NT2/D1 (cell line): ENCODE data around the gene PTPRK.

Experiments
- DNase-seq: peaks from one replicate; pipeline ENCODE4 v3.0.0-alpha.2; 2011; ENCODE audit warnings: low read depth, low spot score
- H3K27me3 ChIP-seq: 2 replicates; pipeline ENCODE4 v1.6.0; 2011; ENCODE audit warnings: mild to moderate bottlenecking; ENCODE audit not compliant: insufficient read length, insufficient read depth
- H3K36me3 ChIP-seq: 2 replicates; pipeline ENCODE4 v1.6.1; 2011; ENCODE audit warnings: mild to moderate bottlenecking, low read length, mixed read lengths; ENCODE audit not compliant: insufficient read depth, insufficient read length
- H3K4me1 ChIP-seq: 2 replicates; pipeline ENCODE4 v1.5.1; 2011; ENCODE audit not compliant: insufficient read depth, insufficient read length
- H3K4me3 ChIP-seq: 2 replicates; pipeline ENCODE4 v1.5.1; 2011; ENCODE audit warnings: low read depth; ENCODE audit not compliant: insufficient read length
- H3K9ac ChIP-seq: 2 replicates; pipeline ENCODE4 v1.6.0; 2011; ENCODE audit warnings: low read depth; ENCODE audit not compliant: insufficient read length
- H3K9me3 ChIP-seq: 2 replicates; pipeline ENCODE4 v1.5.1; 2011; ENCODE audit warnings: mild to moderate bottlenecking, low read length; ENCODE audit not compliant: insufficient read depth
- SUZ12 ChIP-seq: IDR thresholded peaks from 2 replicates; pipeline ENCODE4 v1.6.1; 2011; ENCODE audit not compliant: insufficient read length, insufficient read depth; ENCODE audit errors: extremely low read depth
- YY1 ChIP-seq: IDR thresholded peaks from 2 replicates; pipeline ENCODE4 v1.6.1; 2011; ENCODE audit not compliant: insufficient read length, insufficient read depth
- ZNF274 ChIP-seq: IDR thresholded peaks from 2 replicates; pipeline ENCODE4 v1.6.1; 2011; ENCODE audit warnings: mild to moderate bottlenecking, low read depth, low read length

The PTPRK gene

DNA sequence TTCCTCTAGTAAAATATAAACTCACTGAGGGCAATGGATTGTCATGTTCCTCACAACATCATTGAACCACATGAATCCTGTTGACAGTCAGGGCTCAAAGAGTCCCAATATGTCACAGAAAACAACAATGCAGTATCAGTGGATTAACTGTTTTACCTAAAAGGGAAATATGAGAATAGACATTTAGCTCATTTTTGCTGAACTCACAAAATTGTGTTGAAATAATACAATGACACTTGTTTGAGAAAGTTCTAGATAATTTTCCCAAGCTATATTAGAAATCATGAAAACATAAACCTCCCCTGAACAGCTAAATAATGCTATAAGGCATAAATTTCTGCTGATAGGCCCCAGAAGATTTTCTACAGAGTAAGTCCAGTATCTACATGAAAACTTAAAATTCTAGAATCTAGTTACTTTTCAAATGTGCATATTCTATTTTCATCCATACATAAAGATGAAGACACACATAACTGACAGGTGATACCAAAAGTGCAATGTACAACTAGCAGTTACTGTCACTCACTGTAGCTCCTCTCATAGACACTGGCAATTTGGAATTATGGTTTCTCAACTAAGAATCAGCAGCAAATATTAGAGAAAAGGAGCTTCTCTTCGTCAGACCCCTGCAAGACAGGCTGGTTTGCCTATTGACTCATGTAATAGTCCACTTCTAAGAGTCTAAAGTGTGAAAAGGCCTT lies 269.9 kb downstream of the PTPRK start:
- Histone ChIP-seq H3K4me3 (no peak overlapping the region), H3K27me3 (no peaks in the 10 kb centered on the region), H3K36me3 (no peaks in the 10 kb centered on the region), H3K9me3 (no peaks in the 10 kb centered on the region), H3K9ac (no peak overlapping the region), H3K4me1 (no peaks in the 10 kb centered on the region)
- no peak for TF ChIP-seq ZNF274
- no peak for TF ChIP-seq SUZ12
- no peak for TF ChIP-seq YY1
- no peak for DNase-seq

DNA sequence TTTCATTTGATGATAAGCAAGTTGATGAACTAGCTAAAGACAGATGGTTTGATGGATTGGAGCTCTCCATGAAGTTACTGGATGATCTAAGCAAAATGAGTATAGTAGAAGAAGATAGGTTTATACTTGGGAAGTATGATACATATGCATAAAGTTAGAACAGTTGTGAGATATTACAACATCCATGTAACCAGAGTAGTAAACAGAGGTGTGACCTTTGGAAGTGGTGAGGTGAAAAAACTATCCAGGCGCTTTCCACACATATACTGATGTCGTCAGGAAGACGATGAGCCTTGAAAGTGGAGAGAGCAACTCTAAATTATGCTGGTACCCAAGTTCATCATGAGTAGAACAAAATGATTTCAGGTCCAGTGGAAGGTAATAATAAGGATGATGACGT lies 271.0 kb downstream of the PTPRK start:
- Histone ChIP-seq H3K36me3 (no peaks in the 10 kb centered on the region), H3K9me3 (no peaks in the 10 kb centered on the region), H3K4me1 (no peaks in the 10 kb centered on the region), H3K27me3 (no peaks in the 10 kb centered on the region), H3K4me3 (no peak overlapping the region), H3K9ac (no peak overlapping the region)
- DNase-seq, result no peak
- TF ChIP-seq ZNF274 (no peak), YY1 (no peak), SUZ12 (no peak)

DNA sequence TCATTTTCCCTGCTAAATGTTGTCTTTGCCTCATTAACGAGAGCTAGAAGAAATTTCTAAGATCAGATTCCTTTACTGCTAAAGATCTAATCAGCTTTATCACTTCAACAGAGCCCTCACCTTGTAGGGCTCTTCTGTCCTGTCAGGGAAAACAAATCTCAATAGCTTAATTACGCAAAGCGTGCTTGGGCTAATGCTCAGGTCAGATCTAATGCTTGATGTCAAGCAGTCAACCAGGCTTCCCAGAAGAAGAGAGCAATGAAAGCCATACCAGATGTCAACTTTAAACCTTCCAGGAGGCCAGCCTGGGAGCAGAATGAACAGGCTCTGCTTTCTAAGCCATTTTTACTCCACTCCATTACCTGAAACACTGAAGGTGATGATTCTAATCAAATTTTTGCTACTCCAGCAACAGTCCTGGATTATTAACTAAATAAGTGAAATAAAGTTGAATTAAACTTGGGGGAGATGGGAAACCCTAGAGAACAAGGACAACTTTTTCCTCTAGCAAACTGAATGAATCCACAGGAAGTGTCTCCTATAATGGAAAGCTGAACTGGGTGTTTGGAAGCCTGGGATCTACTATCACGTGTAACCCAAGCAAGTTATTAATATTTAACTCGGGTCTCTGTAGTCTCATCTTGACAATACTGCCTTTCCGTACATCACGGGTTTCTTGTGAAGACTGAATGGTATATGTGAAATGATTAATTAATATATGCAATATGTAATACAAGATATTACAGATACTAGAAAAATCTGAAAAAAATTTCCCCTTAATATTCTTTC lies 273.7 kb downstream of the PTPRK start:
- H3K9me3 ChIP-seq, result no peaks in the 10 kb centered on the region
- H3K4me1 ChIP-seq, result no peaks in the 10 kb centered on the region
- H3K4me3 ChIP-seq, result no peak overlapping the region
- no peak for DNase-seq
- TF ChIP-seq ZNF274, result no peak
- TF ChIP-seq SUZ12, result no peak
- no peak for TF ChIP-seq YY1
- H3K27me3 ChIP-seq, result no peaks in the 10 kb centered on the region
- H3K9ac ChIP-seq, result no peak overlapping the region
- H3K36me3 ChIP-seq, result no peaks in the 10 kb centered on the region

DNA sequence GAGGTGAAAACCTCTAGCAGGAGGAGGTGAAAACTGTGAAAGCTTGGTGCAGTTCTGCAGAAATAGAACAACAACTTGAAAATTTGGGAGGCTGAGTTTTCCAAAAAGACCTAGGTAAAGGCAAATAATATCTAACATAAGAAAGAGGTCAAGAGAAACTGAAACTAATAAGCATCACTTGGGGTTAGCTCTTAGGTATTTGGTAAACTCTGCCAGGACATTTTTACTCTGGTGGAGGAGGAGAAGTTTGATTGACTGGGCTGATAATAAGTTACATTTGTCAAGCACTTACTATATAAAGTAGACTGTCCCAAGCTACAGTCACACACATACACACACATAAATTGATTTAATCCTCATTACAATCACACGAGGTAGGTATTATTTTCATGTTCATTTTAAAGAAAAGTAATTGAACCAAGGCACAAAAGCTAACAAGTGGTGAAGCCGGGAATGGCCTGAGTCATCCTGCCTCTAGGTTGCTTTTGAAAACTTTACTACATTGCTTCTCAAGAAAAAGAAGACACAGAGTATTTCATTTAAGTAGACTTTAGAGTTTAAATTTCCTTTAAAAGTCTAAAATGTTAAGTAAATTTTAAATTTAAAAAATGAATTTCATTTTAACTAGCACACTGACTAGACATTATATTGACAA lies 275.5 kb downstream of the PTPRK start:
- Histone ChIP-seq H3K36me3 (no peaks in the 10 kb centered on the region), H3K27me3 (no peaks in the 10 kb centered on the region), H3K4me3 (no peak overlapping the region), H3K4me1 (no peaks in the 10 kb centered on the region), H3K9ac (no peak overlapping the region), H3K9me3 (no peaks in the 10 kb centered on the region)
- DNase-seq, result no peak
- TF ChIP-seq ZNF274 (no peak), YY1 (no peak)

DNA sequence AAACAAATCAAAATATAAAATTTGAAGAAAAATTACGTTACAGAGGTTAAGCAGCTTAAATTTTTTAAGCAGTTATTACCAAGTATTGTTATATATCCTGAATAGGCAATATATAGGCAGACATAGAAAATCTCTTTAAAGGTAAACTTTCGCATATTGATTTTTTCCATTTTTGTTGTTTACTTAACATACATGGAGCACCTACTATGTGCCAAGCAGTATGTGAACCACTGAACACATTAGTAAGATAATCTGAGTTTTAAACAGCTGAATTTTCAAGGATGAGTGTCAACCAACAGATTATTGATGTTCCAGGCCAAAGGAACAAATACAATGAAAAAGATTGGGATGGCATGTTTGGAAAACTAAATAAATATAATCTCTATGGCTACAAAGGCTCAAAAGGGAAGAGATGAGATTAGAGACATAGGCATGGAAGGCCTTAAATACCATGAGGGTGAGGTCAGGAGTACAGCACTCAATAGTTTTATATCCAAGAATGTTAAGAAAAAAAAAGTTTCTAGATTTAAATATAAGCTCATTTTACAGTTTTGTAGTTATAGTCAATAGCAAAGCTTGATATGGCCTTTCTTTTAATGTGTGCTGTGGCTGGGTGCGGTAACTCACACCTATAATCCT lies 277.5 kb downstream of the PTPRK start:
- Histone ChIP-seq H3K36me3 (no peaks in the 10 kb centered on the region), H3K4me1 (no peaks in the 10 kb centered on the region), H3K9me3 (no peaks in the 10 kb centered on the region), H3K9ac (no peak overlapping the region), H3K4me3 (no peak overlapping the region), H3K27me3 (no peaks in the 10 kb centered on the region)
- TF ChIP-seq ZNF274 (no peak), YY1 (no peak), SUZ12 (no peak)
- DNase-seq, result no peak

DNA sequence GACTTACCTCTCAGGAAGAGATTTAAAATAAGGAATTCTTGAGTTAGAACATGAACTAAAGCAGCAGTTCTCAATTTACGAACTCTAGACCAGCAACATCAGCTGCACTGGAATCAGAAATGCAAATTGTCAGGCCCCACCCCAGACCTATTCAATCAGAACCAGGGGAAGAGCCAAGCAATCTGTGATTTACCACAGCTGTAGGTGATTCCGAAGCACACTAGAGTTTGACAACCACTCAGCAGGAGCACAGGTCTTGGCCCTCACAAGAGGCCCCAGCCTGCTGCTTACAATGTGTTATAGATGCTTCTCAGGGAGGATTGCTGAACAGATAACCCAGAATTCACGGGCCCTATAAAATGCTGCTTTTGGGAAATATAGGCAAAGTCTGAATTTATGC lies 279.2 kb downstream of the PTPRK start:
- DNase-seq, result no peak
- no peak overlapping the region for H3K4me3 ChIP-seq
- H3K4me1 ChIP-seq, result no peaks in the 10 kb centered on the region
- no peaks in the 10 kb centered on the region for H3K9me3 ChIP-seq
- H3K27me3 ChIP-seq, result no peaks in the 10 kb centered on the region
- H3K36me3 ChIP-seq, result no peaks in the 10 kb centered on the region
- no peak overlapping the region for H3K9ac ChIP-seq
- no peak for TF ChIP-seq YY1

DNA sequence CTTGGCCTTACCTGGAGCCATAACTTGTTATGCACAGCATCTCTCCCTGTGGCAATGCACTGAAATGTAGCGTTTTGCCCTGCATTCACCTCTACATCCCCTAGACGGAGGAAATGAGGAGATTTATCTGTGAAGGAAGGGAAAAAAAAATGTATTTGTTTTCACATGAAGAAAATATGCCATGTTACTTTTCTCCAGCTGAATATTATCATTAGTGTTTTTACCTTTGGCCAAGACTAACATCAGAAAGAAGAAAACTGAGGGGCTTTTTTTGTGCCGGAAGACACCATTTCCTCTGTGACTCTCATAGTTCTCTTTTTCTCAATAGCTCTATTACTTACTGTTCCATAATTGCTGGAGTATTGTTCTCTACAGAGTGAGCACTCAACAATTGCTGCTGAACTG lies 280.4 kb downstream of the PTPRK start:
- DNase-seq, result no peak
- Histone ChIP-seq H3K9me3 (no peaks in the 10 kb centered on the region), H3K36me3 (no peaks in the 10 kb centered on the region), H3K9ac (no peak overlapping the region), H3K4me1 (no peaks in the 10 kb centered on the region), H3K4me3 (no peak overlapping the region), H3K27me3 (no peaks in the 10 kb centered on the region)
- TF ChIP-seq YY1 (no peak), ZNF274 (no peak), SUZ12 (no peak)
